ENCODE measurements around the gene RXRG.

GRCh38 chr1:165364568-165365133 is 80.3 kb downstream of the RXRG start:
- TF ChIP-seq CTCF (IDR thresholded peaks at IDR 0.05; ENCODE audit: low read length) (no peak), EZH2 (IDR thresholded peaks at IDR 0.05; ENCODE audit: borderline replicate concordance, low read length) (no peak)
